ENCODE measurements around the gene PSMB4. TPM values are rescaled to one million over a fixed set of nuclear protein-coding genes. Genes with fewer than 3 reads are reported as not detected.
"Not testable (repeated sequence)": the region's sequence is repeated elsewhere in the genome, so short reads cannot be mapped to it uniquely, and the experiment has no call there.

The PSMB4 gene
- total and polyA plus RNA-seq, 2 donors (not counting 1 experiment from before 2014, with no cell fraction given) = 201 to 334 TPM

DNA sequence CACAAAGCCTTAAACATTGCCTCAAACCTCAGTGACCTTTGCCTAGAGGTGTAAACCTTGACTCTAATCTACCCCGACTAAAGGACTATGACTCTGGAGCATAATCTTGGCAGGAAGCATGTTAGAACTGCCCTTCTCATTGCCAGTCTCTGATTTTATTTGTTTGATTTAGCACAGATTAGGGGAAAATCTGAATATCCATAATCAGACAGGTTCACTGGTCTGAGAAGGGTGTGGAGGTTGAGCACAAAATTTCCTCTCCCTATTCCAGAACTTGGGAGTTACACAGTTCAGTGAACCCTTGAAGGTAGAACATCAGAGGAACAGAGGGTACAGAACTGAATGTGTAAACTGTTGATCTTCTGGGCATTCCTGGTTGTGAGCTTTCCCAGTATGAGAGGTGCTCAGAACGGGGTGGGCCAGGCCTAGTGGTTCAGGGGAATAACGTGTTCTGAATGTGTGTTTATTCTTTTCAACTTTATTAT, 8.3 kb upstream of the PSMB4 start:
- Histone ChIP-seq H3K4me3 (ENCODE audit: control extremely low read depth in 1 of 5, extremely low read depth in 1 of 5, insufficient read depth in 1 of 5, low read depth in 2 of 5, low read length in 4 of 5) (no peak overlapping the region), H3K9ac (ENCODE audit: low read length) (no peak overlapping the region), H2AFZ (ENCODE audit: insufficient read depth, low read depth, low read length, poor library complexity, severe bottlenecking) (no peak overlapping the region), H3K27me3 (replicated peaks in 1 of 4; ENCODE audit: control extremely low read depth in 1 of 4, control insufficient read depth in 3 of 4, insufficient read depth in 4 of 4, low read length in 3 of 4) (peaks cover 0 to 3% (median 0%) of the 10 kb centered on the region in 4 experiments), H4K20me1 (ENCODE audit: control insufficient read depth, insufficient read depth, low read length, poor library complexity, severe bottlenecking) (no peaks in the 10 kb centered on the region), H3K36me3 (replicated peaks in 1 of 2; ENCODE audit: control extremely low read depth in 1 of 2, control insufficient read depth in 1 of 2, extremely low read depth in 1 of 2, insufficient read depth in 2 of 2, low read length in 1 of 2) (no peaks in the 10 kb centered on the region), H3K4me1 (ENCODE audit: control insufficient read depth in 2 of 2, insufficient read depth in 2 of 2, low read length in 2 of 2) (no peaks in the 10 kb centered on the region), H3K27ac (ENCODE audit: low read length in 2 of 2) (no peak overlapping the region), H3K79me2 (ENCODE audit: control insufficient read depth, insufficient read depth, low read length) (no peaks in the 10 kb centered on the region), H3K4me2 (replicated peaks; ENCODE audit: low read depth, low read length, poor library complexity, severe bottlenecking) (no peak overlapping the region), H3K9me3 (ENCODE audit: control extremely low read depth in 1 of 3, control insufficient read depth in 2 of 3, insufficient read depth in 1 of 3, low read length in 2 of 3) (no peaks in the 10 kb centered on the region)
- Mint-ChIP-seq H3K4me3 (no peak overlapping the region), H3K4me1 (no peaks in the 10 kb centered on the region), H3K27ac (no peak overlapping the region), H3K27me3 (no peaks in the 10 kb centered on the region), H3K9me3 (ENCODE audit: insufficient read depth) (no peaks in the 10 kb centered on the region)
- no peak for DNase-seq
- CTCF ChIA-PET = no interaction called here
- intact Hi-C loops (cut with micrococcal nuclease) = no loop called here
- no CpG with 5 or more reads among the region's 3 CpGs for WGBS (ENCODE audit: insufficient coverage)
- ATAC-seq (ENCODE audit: low read depth) = no peak
- TF ChIP-seq, protein P1, sequence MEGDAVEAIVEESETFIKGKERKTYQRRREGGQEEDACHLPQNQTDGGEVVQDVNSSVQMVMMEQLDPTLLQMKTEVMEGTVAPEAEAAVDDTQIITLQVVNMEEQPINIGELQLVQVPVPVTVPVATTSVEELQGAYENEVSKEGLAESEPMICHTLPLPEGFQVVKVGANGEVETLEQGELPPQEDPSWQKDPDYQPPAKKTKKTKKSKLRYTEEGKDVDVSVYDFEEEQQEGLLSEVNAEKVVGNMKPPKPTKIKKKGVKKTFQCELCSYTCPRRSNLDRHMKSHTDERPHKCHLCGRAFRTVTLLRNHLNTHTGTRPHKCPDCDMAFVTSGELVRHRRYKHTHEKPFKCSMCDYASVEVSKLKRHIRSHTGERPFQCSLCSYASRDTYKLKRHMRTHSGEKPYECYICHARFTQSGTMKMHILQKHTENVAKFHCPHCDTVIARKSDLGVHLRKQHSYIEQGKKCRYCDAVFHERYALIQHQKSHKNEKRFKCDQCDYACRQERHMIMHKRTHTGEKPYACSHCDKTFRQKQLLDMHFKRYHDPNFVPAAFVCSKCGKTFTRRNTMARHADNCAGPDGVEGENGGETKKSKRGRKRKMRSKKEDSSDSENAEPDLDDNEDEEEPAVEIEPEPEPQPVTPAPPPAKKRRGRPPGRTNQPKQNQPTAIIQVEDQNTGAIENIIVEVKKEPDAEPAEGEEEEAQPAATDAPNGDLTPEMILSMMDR (IDR thresholded peaks at IDR 0.05) = no peak
- no peak for TF ChIP-seq EZH2 (IDR thresholded peaks at IDR 0.05; ENCODE audit: borderline replicate concordance, insufficient read depth, low read depth, low read length, poor library complexity, severe bottlenecking)
- POLR2A ChIA-PET = no interaction called here

DNA sequence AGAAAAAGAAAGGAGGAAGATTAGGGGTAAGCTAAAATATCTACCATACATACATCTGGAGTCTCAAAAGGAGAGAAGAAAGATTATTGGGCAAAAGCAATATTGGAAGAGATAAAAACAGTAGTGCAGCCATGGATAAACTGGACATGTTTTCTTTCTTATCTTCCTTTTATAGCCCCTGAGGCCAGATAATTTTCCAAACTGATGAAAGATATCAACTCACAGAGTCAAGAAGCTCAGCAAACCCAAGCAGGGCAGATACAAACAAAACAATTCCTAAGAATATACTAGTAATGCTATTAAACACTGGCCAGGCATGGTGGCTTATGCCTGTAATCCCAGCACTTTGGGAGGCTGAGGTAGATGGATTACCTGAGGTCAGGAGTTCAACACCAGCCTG, 5.8 kb upstream of the PSMB4 start:
- Histone ChIP-seq H3K27me3 (replicated peaks in 1 of 4; ENCODE audit: control extremely low read depth in 1 of 4, control insufficient read depth in 3 of 4, insufficient read depth in 4 of 4, low read length in 3 of 4) (peaks cover 0 to 3% (median 0%) of the 10 kb centered on the region in 4 experiments), H3K4me2 (replicated peaks; ENCODE audit: low read depth, low read length, poor library complexity, severe bottlenecking) (no peak overlapping the region), H4K20me1 (ENCODE audit: control insufficient read depth, insufficient read depth, low read length, poor library complexity, severe bottlenecking) (no peaks in the 10 kb centered on the region), H2AFZ (ENCODE audit: insufficient read depth, low read depth, low read length, poor library complexity, severe bottlenecking) (no peak overlapping the region), H3K36me3 (replicated peaks in 1 of 2; ENCODE audit: control extremely low read depth in 1 of 2, control insufficient read depth in 1 of 2, extremely low read depth in 1 of 2, insufficient read depth in 2 of 2, low read length in 1 of 2) (no peaks in the 10 kb centered on the region), H3K4me3 (ENCODE audit: control extremely low read depth in 1 of 5, extremely low read depth in 1 of 5, insufficient read depth in 1 of 5, low read depth in 2 of 5, low read length in 4 of 5) (no peak overlapping the region), H3K9ac (ENCODE audit: low read length) (no peak overlapping the region), H3K79me2 (ENCODE audit: control insufficient read depth, insufficient read depth, low read length) (no peaks in the 10 kb centered on the region), H3K9me3 (ENCODE audit: control extremely low read depth in 1 of 3, control insufficient read depth in 2 of 3, insufficient read depth in 1 of 3, low read length in 2 of 3) (no peaks in the 10 kb centered on the region), H3K27ac (ENCODE audit: low read length in 2 of 2) (no peak overlapping the region), H3K4me1 (ENCODE audit: control insufficient read depth in 2 of 2, insufficient read depth in 2 of 2, low read length in 2 of 2) (peaks cover 0 to 4% of the 10 kb centered on the region in 2 donors)
- H3K27me3 Mint-ChIP-seq = no peaks in the 10 kb centered on the region
- intact Hi-C loops (cut with micrococcal nuclease) = no loop called here
- CTCF ChIA-PET = interaction anchor here (0.6 to 1.3 kb wide), 3 partner anchors 53 to 273 kb away, joined by 3 to 5 read pairs (median 4); no protein-coding TSS in a partner anchor
- H3K27ac Mint-ChIP-seq = no peak overlapping the region
- peaks cover 3% of the 10 kb centered on the region for H3K4me1 Mint-ChIP-seq
- H3K4me3 Mint-ChIP-seq = no peak overlapping the region
- TF ChIP-seq EZH2 (IDR thresholded peaks at IDR 0.05; ENCODE audit: borderline replicate concordance, insufficient read depth, low read depth, low read length, poor library complexity, severe bottlenecking) = no peak
- TF ChIP-seq, protein P1 (IDR thresholded peaks at IDR 0.05) = no peak
- no peak for DNase-seq
- POLR2A ChIA-PET = no interaction called here
- no peak for ATAC-seq (ENCODE audit: low read depth)
- H3K9me3 Mint-ChIP-seq (ENCODE audit: insufficient read depth) = no peaks in the 10 kb centered on the region

DNA sequence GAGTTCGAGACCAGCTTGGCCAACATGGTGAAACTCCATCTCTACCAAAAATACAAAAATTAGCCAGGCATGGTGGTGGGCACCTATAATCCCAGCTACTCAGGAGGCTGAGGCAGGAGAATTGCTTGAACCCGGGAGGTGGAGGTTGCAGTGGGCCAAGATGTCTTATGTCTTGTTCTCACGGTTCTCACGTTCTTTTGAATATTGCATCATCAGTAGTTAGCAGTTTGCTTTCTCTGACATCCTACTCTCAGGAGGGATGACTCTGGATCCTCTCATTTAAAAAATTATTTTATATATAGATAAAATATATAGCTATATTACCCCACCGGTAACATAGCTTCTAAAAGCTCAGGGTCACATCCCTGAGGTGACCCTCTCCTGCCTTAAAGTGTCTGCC, 3.1 kb upstream of the PSMB4 start:
- H2AFZ ChIP-seq (ENCODE audit: insufficient read depth, low read depth, low read length, poor library complexity, severe bottlenecking); H3K9me3 ChIP-seq (ENCODE audit: control extremely low read depth in 1 of 3, control insufficient read depth in 2 of 3, insufficient read depth in 1 of 3, low read length in 2 of 3); H3K4me3 Mint-ChIP-seq; H3K27ac ChIP-seq (ENCODE audit: low read length in 2 of 2); H3K27me3 Mint-ChIP-seq; H3K27ac Mint-ChIP-seq; DNase-seq; H3K9me3 Mint-ChIP-seq (ENCODE audit: insufficient read depth); H3K9ac ChIP-seq (ENCODE audit: low read length); H3K36me3 ChIP-seq (replicated peaks in 1 of 2; ENCODE audit: control extremely low read depth in 1 of 2, control insufficient read depth in 1 of 2, extremely low read depth in 1 of 2, insufficient read depth in 2 of 2, low read length in 1 of 2); CTCF ChIA-PET; POLR2A ChIA-PET; ATAC-seq (ENCODE audit: low read depth); H3K4me2 ChIP-seq (replicated peaks; ENCODE audit: low read depth, low read length, poor library complexity, severe bottlenecking); H3K4me3 ChIP-seq (ENCODE audit: control extremely low read depth in 1 of 5, extremely low read depth in 1 of 5, insufficient read depth in 1 of 5, low read depth in 2 of 5, low read length in 4 of 5); H3K27me3 ChIP-seq (replicated peaks in 1 of 4; ENCODE audit: control extremely low read depth in 1 of 4, control insufficient read depth in 3 of 4, insufficient read depth in 4 of 4, low read length in 3 of 4): not testable (repeated sequence)
- Histone ChIP-seq H3K79me2 (ENCODE audit: control insufficient read depth, insufficient read depth, low read length) (peaks cover 14% of the 10 kb centered on the region), H3K4me1 (ENCODE audit: control insufficient read depth in 2 of 2, insufficient read depth in 2 of 2, low read length in 2 of 2) (peaks cover 8 to 21% of the 10 kb centered on the region in 2 donors), H4K20me1 (ENCODE audit: control insufficient read depth, insufficient read depth, low read length, poor library complexity, severe bottlenecking) (peaks cover 12% of the 10 kb centered on the region)
- peaks cover 25% of the 10 kb centered on the region for H3K4me1 Mint-ChIP-seq
- intact Hi-C loops (cut with micrococcal nuclease) = loop anchor here (5.0 kb wide), 1 partner anchor 216 kb away; the partner anchor contains the start of gene SNX27
- 100% methylated on average over 2 of the region's 5 CpGs for WGBS (ENCODE audit: insufficient coverage)

All from B cell (primary cell).